ENCODE measurements around the gene L2HGDH. TPM values are rescaled to one million over a fixed set of nuclear protein-coding genes. Genes with fewer than 3 reads are reported as not detected.
"Not testable (repeated sequence)": the region's sequence is repeated elsewhere in the genome, so short reads cannot be mapped to it uniquely, and the experiment has no call there.

The L2HGDH gene
- total RNA-seq, 2 experiments from 2014 or later: 1.7 to 3.1 TPM

DNA sequence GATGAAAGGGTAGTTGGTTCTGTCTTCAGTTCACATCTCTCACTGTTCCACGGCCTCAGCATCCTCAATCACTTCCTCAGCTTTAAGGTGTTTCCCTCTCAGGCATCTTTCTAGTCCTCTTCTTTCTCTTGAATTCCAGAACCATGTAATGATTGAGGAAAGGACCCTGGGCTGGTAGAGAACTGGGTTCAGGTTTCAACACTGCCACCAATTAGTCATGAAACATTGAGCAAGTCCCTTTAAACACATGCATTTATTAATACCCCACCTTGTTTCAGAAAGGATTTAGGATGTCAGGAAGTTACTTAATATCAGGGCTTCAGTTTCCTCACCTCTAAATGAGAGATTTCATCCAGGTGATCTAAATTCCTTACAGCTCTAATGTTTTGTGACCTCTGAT, 7.3 kb upstream of the L2HGDH start:
- Mint-ChIP-seq H3K27me3 (no peaks in the 10 kb centered on the region), H3K36me3 (ENCODE audit: low read depth) (peaks cover 22% of the 10 kb centered on the region), H3K27ac (no peak overlapping the region), H3K4me3 (no peak overlapping the region), H3K4me1 (ENCODE audit: low read depth) (peaks cover 34% of the 10 kb centered on the region), H3K9me3 (no peaks in the 10 kb centered on the region)
- Histone ChIP-seq H3K27me3 (ENCODE audit: control insufficient read depth in 1 of 2, insufficient read depth in 2 of 2, low read length in 2 of 2) (no peaks in the 10 kb centered on the region), H3K4me1 (ENCODE audit: insufficient read depth, low read length) (peaks cover 8% of the 10 kb centered on the region), H3K9me3 (ENCODE audit: control insufficient read depth in 1 of 2, insufficient read depth in 1 of 2, low read length in 2 of 2) (no peaks in the 10 kb centered on the region), H3K27ac (ENCODE audit: low read depth in 1 of 2, low read length in 2 of 2) (no peak overlapping the region), H3K36me3 (ENCODE audit: insufficient read depth, low read length) (peaks cover 17% of the 10 kb centered on the region), H3K4me3 (ENCODE audit: low read length) (no peak overlapping the region)
- TF ChIP-seq, protein P1, sequence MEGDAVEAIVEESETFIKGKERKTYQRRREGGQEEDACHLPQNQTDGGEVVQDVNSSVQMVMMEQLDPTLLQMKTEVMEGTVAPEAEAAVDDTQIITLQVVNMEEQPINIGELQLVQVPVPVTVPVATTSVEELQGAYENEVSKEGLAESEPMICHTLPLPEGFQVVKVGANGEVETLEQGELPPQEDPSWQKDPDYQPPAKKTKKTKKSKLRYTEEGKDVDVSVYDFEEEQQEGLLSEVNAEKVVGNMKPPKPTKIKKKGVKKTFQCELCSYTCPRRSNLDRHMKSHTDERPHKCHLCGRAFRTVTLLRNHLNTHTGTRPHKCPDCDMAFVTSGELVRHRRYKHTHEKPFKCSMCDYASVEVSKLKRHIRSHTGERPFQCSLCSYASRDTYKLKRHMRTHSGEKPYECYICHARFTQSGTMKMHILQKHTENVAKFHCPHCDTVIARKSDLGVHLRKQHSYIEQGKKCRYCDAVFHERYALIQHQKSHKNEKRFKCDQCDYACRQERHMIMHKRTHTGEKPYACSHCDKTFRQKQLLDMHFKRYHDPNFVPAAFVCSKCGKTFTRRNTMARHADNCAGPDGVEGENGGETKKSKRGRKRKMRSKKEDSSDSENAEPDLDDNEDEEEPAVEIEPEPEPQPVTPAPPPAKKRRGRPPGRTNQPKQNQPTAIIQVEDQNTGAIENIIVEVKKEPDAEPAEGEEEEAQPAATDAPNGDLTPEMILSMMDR (IDR thresholded peaks at IDR 0.05): no peak
- ChIA-PET CTCF (no interaction called here), POLR2A (no interaction called here)
- intact Hi-C loops (cut with DNase I, micrococcal nuclease): loop anchor here (10.0 kb wide), 3 partner anchors 454 to 734 kb away; partner anchors contain the start of gene RPS29 (in 1 of the 2)
- ATAC-seq (ENCODE audit: poor library complexity) (no peak), DNase-seq (no peak)

DNA sequence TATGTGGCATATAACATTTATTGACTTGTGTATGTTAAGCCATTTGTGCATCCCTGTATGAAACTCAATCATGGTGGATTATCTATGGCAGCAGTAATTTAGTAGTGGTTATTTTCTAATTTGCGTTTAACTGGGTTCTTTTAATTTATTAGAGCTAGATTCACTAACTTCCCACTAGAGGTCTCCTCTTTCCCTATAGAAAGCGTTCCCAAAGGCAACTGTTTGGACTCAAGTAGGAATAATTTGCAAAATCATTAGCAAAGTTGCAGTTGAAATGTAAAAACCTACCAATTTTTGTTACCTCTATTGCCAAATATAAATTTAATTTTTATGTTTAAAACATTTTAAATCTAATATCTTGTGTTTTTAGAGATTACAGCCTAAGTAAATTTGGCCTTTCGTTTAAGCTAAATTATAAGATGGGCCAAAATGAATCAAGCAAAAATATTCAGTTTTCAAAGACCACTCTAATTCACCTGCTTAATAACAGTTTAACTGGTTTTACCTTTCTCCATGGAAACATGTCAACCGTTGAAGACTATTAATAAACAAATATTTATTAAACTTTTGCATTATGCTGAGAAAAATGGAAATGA, 6.1 kb upstream of the L2HGDH start:
- no peak overlapping the region for H3K27ac Mint-ChIP-seq
- peaks cover 23% of the 10 kb centered on the region for H3K36me3 Mint-ChIP-seq (ENCODE audit: low read depth)
- Histone ChIP-seq H3K36me3 (ENCODE audit: insufficient read depth, low read length) (peaks cover 7% of the 10 kb centered on the region), H3K4me3 (ENCODE audit: low read length) (no peak overlapping the region), H3K27me3 (ENCODE audit: control insufficient read depth in 1 of 2, insufficient read depth in 2 of 2, low read length in 2 of 2) (no peaks in the 10 kb centered on the region), H3K4me1 (ENCODE audit: insufficient read depth, low read length) (peaks cover 12% of the 10 kb centered on the region), H3K9me3 (ENCODE audit: control insufficient read depth in 1 of 2, insufficient read depth in 1 of 2, low read length in 2 of 2) (no peaks in the 10 kb centered on the region), H3K27ac (ENCODE audit: low read depth in 1 of 2, low read length in 2 of 2) (no peak overlapping the region)
- peaks cover 46% of the 10 kb centered on the region for H3K4me1 Mint-ChIP-seq (ENCODE audit: low read depth)
- no peaks in the 10 kb centered on the region for H3K27me3 Mint-ChIP-seq
- ChIA-PET POLR2A (no interaction called here), CTCF (interaction anchor here (0.6 kb wide), 1 partner anchor 10 kb away, joined by 3 read pairs; no protein-coding TSS in a partner anchor)
- TF ChIP-seq, protein P1 (IDR thresholded peaks at IDR 0.05): peak; percentile 60
- H3K4me3 Mint-ChIP-seq: no peak overlapping the region
- peak in 2 of 14 experiments; percentile 20 to 41 for DNase-seq
- H3K9me3 Mint-ChIP-seq: no peaks in the 10 kb centered on the region
- no peak for ATAC-seq (ENCODE audit: poor library complexity)
- intact Hi-C loops (cut with DNase I, micrococcal nuclease): loop anchor here (10.0 kb wide), 3 partner anchors 453 to 733 kb away; partner anchors contain the start of gene RPS29 (in 1 of the 2)

DNA sequence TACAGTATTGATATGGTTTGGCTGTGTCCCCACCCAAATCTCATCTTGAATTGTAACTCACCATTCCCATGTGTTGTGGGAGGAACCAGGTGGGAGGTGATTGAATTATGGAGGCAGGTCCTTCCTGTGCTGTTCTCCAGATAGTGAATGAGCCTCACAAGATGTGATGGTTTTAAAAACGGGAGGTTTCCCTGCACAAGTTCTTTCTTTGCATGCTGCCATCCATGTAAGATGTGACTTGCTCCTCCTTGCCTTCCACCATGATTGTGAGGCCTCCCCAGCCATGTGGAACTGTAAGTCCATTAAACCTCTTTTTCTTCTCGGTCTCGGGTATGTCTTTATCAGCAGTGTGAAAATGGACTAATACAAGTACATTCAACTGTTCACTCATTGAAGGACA, 2.1 kb upstream of the L2HGDH start:
- peaks cover 21% of the 10 kb centered on the region for H3K36me3 Mint-ChIP-seq (ENCODE audit: low read depth)
- H3K9me3 ChIP-seq (ENCODE audit: control insufficient read depth in 1 of 2, insufficient read depth in 1 of 2, low read length in 2 of 2); H3K36me3 ChIP-seq (ENCODE audit: insufficient read depth, low read length); H3K4me3 ChIP-seq (ENCODE audit: low read length); CTCF ChIA-PET; H3K27me3 Mint-ChIP-seq; DNase-seq; H3K27ac ChIP-seq (ENCODE audit: low read depth in 1 of 2, low read length in 2 of 2); ATAC-seq (ENCODE audit: poor library complexity); H3K27me3 ChIP-seq (ENCODE audit: control insufficient read depth in 1 of 2, insufficient read depth in 2 of 2, low read length in 2 of 2); POLR2A ChIA-PET; H3K9me3 Mint-ChIP-seq: not testable (repeated sequence)
- peak overlapping the region; percentile 71 for H3K4me3 Mint-ChIP-seq
- intact Hi-C loops (cut with DNase I, micrococcal nuclease): loop anchor here (5.0 to 10.0 kb wide), 7 partner anchors 197 to 1338 kb away; partner anchors contain the start of genes FRMD6 (in 1 of the 2), MGAT2 (in 1 of the 2), POLE2 (in 1 of the 2) and RPL36AL (in 1 of the 2)
- H3K4me1 ChIP-seq (ENCODE audit: insufficient read depth, low read length): peaks cover 23% of the 10 kb centered on the region
- H3K27ac Mint-ChIP-seq: peak overlapping the region; percentile 98
- H3K4me1 Mint-ChIP-seq (ENCODE audit: low read depth): peaks cover 64% of the 10 kb centered on the region
